Liver (tissue), 9 donors: Measurements from ENCODE around the gene SIAH1. TPM values are rescaled to one million over a fixed set of nuclear protein-coding genes. Genes with fewer than 3 reads are reported as not detected.

ENCODE experiments used
- DNase-seq: peaks from one replicate; pipeline ENCODE4 v3.0.0-alpha.2; 2017; ENCODE audit warnings: low spot score
- H3K27ac ChIP-seq, 2 donors: one replicate each; pipeline ENCODE4 v1.7.0; 2013; ENCODE audit warnings: inconsistent platforms in 2 of 2, low read length in 2 of 2, control low read depth in 1 of 2, low read depth in 1 of 2, mild to moderate bottlenecking in 1 of 2
- H3K27me3 ChIP-seq, 4 donors: one replicate each; pipeline versions ENCODE4 v1.6.1 to v1.7.0; 2013; ENCODE audit warnings: low read length in 3 of 4, inconsistent platforms in 1 of 4, mild to moderate bottlenecking in 1 of 4, moderate library complexity in 1 of 4; ENCODE audit not compliant: control insufficient read depth in 4 of 4, insufficient read depth in 4 of 4
- H3K36me3 ChIP-seq, 4 donors: one replicate each; pipeline versions ENCODE4 v1.6.1 to v1.7.0; 2013; ENCODE audit warnings: low read length in 3 of 4, mild to moderate bottlenecking in 3 of 4, low read depth in 1 of 4, moderate library complexity in 1 of 4; ENCODE audit not compliant: control insufficient read depth in 4 of 4, insufficient read depth in 3 of 4
- H3K4me1 ChIP-seq, 4 donors: one replicate each; pipeline versions ENCODE4 v1.6.1 to v1.7.0; 2013; ENCODE audit warnings: low read length in 3 of 4, mild to moderate bottlenecking in 3 of 4, moderate library complexity in 1 of 4; ENCODE audit not compliant: control insufficient read depth in 4 of 4, insufficient read depth in 4 of 4
- H3K4me3 ChIP-seq, 3 donors: one replicate each; pipeline versions ENCODE4 v1.6.1 to v1.7.0; 2013; ENCODE audit warnings: low read length in 3 of 3, control low read depth in 1 of 3, low read depth in 1 of 3, mild to moderate bottlenecking in 1 of 3
- H3K9ac ChIP-seq, 2 donors: one replicate each; pipeline ENCODE4 v1.7.0; 2013; ENCODE audit warnings: low read length in 2 of 2, mild to moderate bottlenecking in 2 of 2, moderate library complexity in 2 of 2, control low read depth in 1 of 2, low read depth in 1 of 2
- H3K9me3 ChIP-seq, 4 donors: one replicate each; pipeline versions ENCODE4 v1.6.1 to v1.7.0; 2013; ENCODE audit warnings: low read length in 3 of 4; ENCODE audit not compliant: control insufficient read depth in 4 of 4
- ATF3 ChIP-seq: IDR thresholded peaks from 2 replicates; pipeline ENCODE4 v1.6.1; 2016; ENCODE audit warnings: antibody characterized with exemption
- EGR1 ChIP-seq, 2 donors: IDR thresholded peaks; 2 replicates each; pipeline ENCODE4 v1.6.1; 2016 to 2018; ENCODE audit warnings: antibody characterized with exemption in 2 of 2, low read depth in 2 of 2
- FOXA1 ChIP-seq: IDR thresholded peaks from 2 replicates; pipeline ENCODE4 v1.6.1; 2016; ENCODE audit warnings: antibody characterized with exemption
- FOXA2 ChIP-seq: IDR thresholded peaks from 2 replicates; pipeline ENCODE4 v1.6.1; 2016; ENCODE audit warnings: antibody characterized with exemption
- GABPA ChIP-seq, 2 donors: IDR thresholded peaks in 1 of 2; conservative IDR thresholded peaks in 1 of 2; 2 replicates each; pipeline ENCODE4 v1.6.1; 2016; ENCODE audit warnings: antibody characterized with exemption in 2 of 2, mild to moderate bottlenecking in 1 of 2, moderate library complexity in 1 of 2
- HNF4A ChIP-seq, 2 donors: conservative IDR thresholded peaks; 2 replicates each; pipeline ENCODE4 v1.6.1; 2016; ENCODE audit warnings: antibody characterized with exemption in 2 of 2, mild to moderate bottlenecking in 2 of 2
- HNF4G ChIP-seq: IDR thresholded peaks from 2 replicates; pipeline ENCODE4 v1.6.1; 2016; ENCODE audit warnings: antibody characterized with exemption
- JUND ChIP-seq, 2 donors: IDR thresholded peaks; 2 replicates each; pipeline ENCODE4 v1.6.1; 2016; ENCODE audit warnings: antibody characterized with exemption in 2 of 2
- MAX ChIP-seq: IDR thresholded peaks from 2 replicates; pipeline ENCODE4 v1.6.1; 2016; ENCODE audit warnings: antibody characterized with exemption
- NR2F2 ChIP-seq: IDR thresholded peaks from 2 replicates; pipeline ENCODE4 v1.6.1; 2016; ENCODE audit warnings: antibody characterized with exemption
- RAD21 ChIP-seq, 2 donors: IDR thresholded peaks; 2 replicates each; pipeline ENCODE4 v1.6.1; 2016; ENCODE audit warnings: antibody characterized with exemption in 2 of 2, mild to moderate bottlenecking in 2 of 2
- REST ChIP-seq: IDR thresholded peaks from 2 replicates; pipeline ENCODE4 v1.6.1; 2016; ENCODE audit warnings: antibody characterized with exemption, mild to moderate bottlenecking
- RXRA ChIP-seq, 2 donors: IDR thresholded peaks; 2 replicates each; pipeline ENCODE4 v1.6.1; 2017 to 2018; ENCODE audit warnings: antibody characterized with exemption in 2 of 2, mild to moderate bottlenecking in 1 of 2
- SP1 ChIP-seq: IDR thresholded peaks from 2 replicates; pipeline ENCODE4 v1.6.1; 2018; ENCODE audit warnings: antibody characterized with exemption, mild to moderate bottlenecking
- TAF1 ChIP-seq: conservative IDR thresholded peaks from 2 replicates; pipeline ENCODE4 v1.6.1; 2016; ENCODE audit warnings: antibody characterized with exemption, mild to moderate bottlenecking
- YY1 ChIP-seq: IDR thresholded peaks from 2 replicates; pipeline ENCODE4 v1.6.1; 2016; ENCODE audit warnings: antibody characterized with exemption, mild to moderate bottlenecking
- ZBTB33 ChIP-seq: IDR thresholded peaks from 2 replicates; pipeline ENCODE4 v1.6.1; 2016; ENCODE audit warnings: antibody characterized with exemption
- WGBS: extraction: QIAGEN DNeasy Blood & Tissue Kit; methylation state at CpG from one replicate; pipeline ENCODE4 v1.1.7; 2013; 5-methylcytosine and 5-hydroxymethylcytosine counted together
- polyA plus RNA-seq, 2 donors: library from polyadenylated mRNA; stranded (reverse) in 1 of 2; unstranded in 1 of 2; fragments of 200-250 nt in 1 of 2; fragments of >200 nt in 1 of 2; fragmentation: Nextera tagmentation in 1 of 2; extraction: Ambion mirVana in 1 of 2; gene quantifications; one replicate each; pipeline versions ENCODE4 v1.2.1 to v1.2.3, GENCODE V29; 2013 to 2015
- total RNA-seq, 2 donors: library from RNA; depleted of rRNA; stranded (reverse); fragments of >200 nt; gene quantifications; one replicate each; pipeline ENCODE4 v1.2.3, GENCODE V29; 2014
- TF ChIP-seq, protein P1 (sequence below): fragments of 150-350 bp; IDR thresholded peaks from 2 replicates; pipeline ENCODE4 v1.5.1; 2017; ENCODE audit warnings: improper control_type of control experiment, low read depth, low read length; ENCODE audit not compliant: missing input control
- donor health status: healthy.
- donor health status: healthy.
- donor health status: healthy.
- donor health status: healthy.
- donor health status: healthy.

The SIAH1 gene
- total and polyA plus RNA-seq, 4 donors = 6.7 to 17.3 (median 15.8) TPM

DNA sequence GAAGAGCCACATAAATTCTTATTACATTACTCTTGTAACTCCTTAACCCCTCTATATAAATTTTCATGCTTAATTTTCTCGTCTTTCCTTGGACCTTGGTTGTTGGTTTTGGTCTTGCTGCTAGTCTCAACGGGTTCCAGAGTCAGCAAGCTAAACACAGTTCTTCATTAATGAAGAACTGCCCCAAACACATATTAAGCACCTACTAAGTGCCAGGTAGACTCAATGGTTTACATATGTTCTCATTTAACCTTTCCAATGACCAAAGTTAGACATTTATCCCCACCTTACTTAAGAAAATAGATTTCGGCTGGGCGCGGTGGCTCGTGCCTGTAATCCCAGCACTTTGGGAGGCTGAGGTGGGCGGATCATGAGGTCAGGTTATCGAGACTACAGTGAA is 15.0 kb downstream of the SIAH1 start:
- DNase-seq = no peak
- no peak overlapping the region for H3K4me3 ChIP-seq
- H3K9ac ChIP-seq = no peak overlapping the region
- H3K27ac ChIP-seq = no peak overlapping the region
- no peaks in the 10 kb centered on the region for H3K36me3 ChIP-seq
- H3K27me3 ChIP-seq = no peaks in the 10 kb centered on the region
- no peak for TF ChIP-seq FOXA2
- TF ChIP-seq EGR1 (IDR thresholded peaks at IDR 0.05; ENCODE audit: low read depth in 2 of 2) = no peak
- TF ChIP-seq JUND (IDR thresholded peaks at IDR 0.05) = no peak
- TF ChIP-seq MAX = no peak
- no peak for TF ChIP-seq SP1
- no peak for TF ChIP-seq ATF3
- TF ChIP-seq ZBTB33 = no peak
- TF ChIP-seq, protein P1, sequence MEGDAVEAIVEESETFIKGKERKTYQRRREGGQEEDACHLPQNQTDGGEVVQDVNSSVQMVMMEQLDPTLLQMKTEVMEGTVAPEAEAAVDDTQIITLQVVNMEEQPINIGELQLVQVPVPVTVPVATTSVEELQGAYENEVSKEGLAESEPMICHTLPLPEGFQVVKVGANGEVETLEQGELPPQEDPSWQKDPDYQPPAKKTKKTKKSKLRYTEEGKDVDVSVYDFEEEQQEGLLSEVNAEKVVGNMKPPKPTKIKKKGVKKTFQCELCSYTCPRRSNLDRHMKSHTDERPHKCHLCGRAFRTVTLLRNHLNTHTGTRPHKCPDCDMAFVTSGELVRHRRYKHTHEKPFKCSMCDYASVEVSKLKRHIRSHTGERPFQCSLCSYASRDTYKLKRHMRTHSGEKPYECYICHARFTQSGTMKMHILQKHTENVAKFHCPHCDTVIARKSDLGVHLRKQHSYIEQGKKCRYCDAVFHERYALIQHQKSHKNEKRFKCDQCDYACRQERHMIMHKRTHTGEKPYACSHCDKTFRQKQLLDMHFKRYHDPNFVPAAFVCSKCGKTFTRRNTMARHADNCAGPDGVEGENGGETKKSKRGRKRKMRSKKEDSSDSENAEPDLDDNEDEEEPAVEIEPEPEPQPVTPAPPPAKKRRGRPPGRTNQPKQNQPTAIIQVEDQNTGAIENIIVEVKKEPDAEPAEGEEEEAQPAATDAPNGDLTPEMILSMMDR = no peak
- no peak for TF ChIP-seq RAD21 (IDR thresholded peaks at IDR 0.05)
- TF ChIP-seq TAF1 = no peak
- TF ChIP-seq GABPA (IDR thresholded peaks at IDR 0.05 in 1 of 2, conservative IDR thresholded peaks at IDR 0.05 in 1 of 2) = no peak
- TF ChIP-seq REST = no peak
- no peak for TF ChIP-seq HNF4G
- no peak for TF ChIP-seq FOXA1
- TF ChIP-seq HNF4A (conservative IDR thresholded peaks at IDR 0.05) = no peak
- no peak for TF ChIP-seq YY1
- no peak for TF ChIP-seq RXRA (IDR thresholded peaks at IDR 0.05)
- no peak for TF ChIP-seq NR2F2
- peaks cover 11 to 41% (median 21%) of the 10 kb centered on the region in 4 donors for H3K4me1 ChIP-seq
- 98% methylated on average over 8 of the region's 8 CpGs for WGBS
- H3K9me3 ChIP-seq = no peaks in the 10 kb centered on the region
